Hindlimb muscle (tissue), 1 donor: ENCODE results near the gene IMP4. TPM values are rescaled to one million over a fixed set of nuclear protein-coding genes. Genes with fewer than 3 reads are reported as not detected.

ENCODE experiments used
- DNase-seq: peaks from one replicate; pipeline ENCODE4 v3.0.0-alpha.2; 2013
- polyA plus RNA-seq: library from polyadenylated mRNA; unstranded; fragments of 120-200 nt; gene quantifications from one replicate; pipeline ENCODE4 v1.2.1, GENCODE V29; 2013; ENCODE audit not compliant: insufficient read length

IMP4 gene
- polyA plus RNA-seq, 1 donor: 42.7 TPM

DNA sequence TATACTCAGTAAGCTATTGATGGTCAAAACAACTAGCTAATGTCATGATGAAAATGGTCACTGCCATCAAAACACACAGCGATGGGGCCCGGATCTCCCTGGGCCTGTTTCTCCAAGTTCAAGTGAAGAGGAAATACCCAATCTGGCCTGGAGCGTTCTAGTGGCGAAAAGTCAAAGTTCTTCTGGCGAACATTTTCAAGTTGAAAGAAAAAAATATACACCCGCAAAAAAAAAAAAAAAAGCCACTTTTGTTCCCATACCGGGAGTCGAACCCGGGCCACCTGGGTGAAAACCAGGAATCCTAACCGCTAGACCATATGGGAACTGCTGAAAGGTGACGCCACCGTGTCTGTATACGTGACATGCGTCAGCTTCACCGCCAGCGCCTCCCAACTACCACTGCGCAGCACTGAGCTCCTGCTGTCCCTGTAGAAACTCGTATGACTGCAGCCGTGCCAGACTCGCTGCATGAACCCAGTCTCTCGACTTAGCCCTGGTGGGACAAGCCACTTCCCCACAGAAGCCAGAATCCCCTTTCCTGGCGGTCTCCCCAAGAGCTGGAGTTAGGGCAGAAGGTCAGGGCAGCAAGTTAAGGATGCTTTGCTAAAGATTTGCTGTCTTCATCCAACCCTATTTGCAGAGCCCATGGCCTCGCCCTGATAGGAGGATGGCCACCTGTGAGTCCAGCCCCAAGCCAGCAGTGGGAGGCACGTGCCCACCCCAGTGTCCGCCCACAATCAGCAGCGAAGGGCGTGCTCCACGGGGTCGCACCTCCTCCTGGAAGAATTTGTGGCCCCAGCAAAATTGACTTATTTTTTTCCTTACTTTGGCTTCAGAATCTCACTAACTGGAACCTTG is 5.6 kb upstream of the IMP4 start:
- peak; percentile 84 for DNase-seq

DNA sequence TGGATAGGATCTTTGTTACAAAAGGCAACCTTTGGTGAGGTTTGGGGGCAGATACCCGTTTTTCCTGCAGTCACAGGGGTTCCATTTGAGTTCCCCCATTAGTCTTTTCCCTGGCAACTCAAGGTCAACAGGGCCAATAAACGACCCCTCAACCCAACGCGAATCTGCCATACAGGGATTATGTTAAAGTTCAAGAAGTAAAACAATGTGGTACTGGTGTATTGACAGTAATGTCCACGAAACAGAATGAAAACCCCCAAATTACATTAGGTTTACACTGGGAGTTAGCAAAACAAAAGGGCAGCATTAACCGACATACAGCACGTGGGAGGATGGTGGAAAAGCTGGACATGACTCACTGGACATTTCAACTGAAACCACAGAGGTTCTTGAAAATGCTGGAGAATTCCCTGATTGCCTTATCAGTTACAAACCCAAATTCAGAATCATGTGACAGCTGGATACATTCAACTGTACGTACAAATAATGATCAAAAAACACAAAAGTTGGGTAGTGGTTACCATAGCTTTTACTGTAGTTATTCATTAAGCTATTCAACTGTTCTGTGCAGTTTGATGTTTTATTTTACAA is 4.9 kb upstream of the IMP4 start:
- no peak for DNase-seq

DNA sequence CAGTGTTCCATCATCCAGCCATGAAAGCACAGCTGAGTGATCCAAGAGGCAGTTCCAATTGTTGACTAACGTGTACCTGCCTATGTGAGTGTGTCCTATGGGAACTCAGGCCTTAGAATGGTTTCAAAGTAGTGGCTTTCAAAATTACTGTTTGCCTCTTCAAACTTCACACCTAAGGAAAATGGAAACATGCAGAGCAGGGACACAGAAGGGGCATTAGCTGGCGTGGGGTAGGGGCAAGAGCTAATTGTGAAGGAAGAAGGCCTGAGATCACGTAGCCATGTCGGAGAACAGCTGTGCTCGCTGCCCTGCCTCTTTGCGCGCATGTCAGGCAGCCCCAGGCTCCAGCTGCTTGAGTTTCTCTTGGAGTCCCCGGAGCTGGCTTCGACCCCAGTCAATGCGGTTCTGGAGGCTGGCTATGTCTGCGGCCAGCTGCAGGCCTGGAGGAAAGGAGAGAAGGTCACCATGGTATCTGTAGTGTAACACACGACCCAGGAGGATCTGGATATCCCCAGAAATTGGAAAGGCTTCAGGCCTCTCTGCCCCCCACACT is 3.8 kb upstream of the IMP4 start:
- no peak for DNase-seq

DNA sequence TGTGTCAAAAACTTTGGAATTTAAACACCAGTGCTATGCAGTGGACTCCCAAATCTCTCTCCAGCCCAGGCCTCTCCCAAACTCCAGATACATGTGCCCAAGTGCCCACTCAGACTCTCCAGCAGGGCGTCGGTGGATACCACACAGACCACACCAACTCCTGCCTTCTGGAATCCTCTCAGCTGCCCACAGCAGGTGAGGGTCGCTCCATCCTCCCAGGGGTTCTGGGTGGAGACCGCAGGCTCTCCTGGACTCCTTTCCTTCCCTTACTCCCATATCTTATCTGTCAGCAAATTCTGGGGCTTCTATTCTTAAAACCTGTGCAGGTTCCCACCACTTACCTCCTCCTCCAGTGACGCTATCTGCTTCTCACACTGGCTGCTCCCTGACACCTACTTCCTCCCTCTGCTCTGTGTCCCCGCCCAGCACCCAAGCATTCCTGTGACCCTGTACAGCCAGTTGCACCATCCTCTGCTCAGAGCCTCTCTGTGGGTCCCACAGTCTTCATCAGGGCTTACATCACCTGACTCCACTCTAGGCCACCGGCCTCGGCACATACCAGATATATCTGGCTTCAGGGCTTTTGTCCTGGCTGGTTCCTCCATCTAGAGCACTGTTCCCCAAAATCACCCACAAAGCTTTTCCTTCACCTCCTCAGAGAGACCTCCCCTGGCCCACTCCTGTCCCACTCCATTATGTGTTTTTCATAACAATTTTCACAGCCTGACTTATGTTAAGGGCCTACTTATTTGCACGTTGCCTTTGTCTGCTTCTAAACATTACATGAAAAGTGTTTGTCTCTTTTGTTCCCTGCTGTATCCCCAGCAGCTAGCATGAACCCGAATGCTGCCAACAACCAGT is 2.6 kb upstream of the IMP4 start:
- no peak for DNase-seq

DNA sequence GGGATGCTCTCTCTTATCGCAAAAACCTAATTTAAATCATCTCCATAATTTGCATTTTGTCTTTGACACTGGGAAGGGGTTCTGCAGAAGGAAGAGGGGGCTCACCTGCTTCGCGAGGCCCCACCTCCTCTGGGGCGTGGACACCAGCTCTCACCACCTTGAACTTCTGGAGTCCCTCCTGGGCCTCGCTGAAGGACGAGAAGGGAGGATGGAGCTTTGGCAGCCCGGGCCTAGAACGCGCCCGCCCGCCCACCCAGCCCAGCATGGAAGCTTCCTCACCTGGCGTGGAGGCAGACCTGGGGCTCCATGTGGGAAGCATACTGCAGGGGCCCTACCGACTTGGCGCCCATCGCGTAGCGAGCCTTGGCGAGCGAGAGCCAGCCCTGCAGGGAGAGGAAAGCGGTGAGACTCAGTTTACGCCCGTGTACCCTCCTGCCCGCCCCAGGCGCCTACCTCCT is 1.1 kb upstream of the IMP4 start:
- DNase-seq: no peak

DNA sequence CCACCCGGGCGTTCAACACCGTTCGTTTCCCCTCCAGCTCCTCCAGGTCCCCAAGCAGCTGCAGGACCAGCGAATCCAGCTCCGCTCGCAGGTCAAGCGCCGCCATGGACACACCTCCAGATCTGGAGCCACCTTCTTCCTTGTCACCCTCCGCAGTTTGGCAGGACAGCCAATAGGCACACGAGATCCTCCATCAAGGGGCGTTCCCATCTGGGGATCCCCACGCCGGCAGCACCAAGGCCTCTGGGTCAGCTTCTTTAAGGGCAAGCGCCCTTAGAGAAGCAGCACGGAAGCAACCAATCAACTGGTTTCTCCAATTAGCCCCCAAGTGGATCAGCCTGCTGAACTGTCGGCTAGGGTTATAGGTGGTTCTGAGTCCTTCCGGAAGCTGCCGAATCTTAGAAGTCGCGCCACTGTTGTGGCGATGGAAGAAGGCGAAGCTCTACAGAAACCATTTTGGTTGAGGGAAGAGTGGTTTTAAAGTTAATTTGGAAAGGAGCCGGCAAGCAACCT is 621 bp upstream of the IMP4 start:
- DNase-seq: peak; percentile 93

DNA sequence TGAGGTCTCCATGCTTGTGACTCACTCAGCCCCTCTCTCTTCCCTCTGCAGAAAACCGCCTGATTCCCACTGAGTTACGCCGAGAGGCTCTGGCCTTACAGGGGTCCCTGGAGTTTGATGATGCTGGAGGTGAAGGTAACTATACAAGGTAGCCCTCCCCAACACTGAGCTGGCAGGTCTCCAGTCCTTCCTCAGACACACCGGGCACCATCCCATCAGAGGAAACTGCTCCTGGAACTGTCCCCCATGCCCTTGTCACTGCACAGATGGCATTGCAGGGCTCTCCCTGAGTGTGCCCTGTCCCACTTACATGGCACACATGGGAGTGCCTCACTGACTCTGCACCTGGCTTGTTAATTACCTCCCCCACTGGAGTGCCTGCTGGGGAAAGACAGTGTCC is 1.9 kb downstream of the IMP4 start:
- no peak for DNase-seq

DNA sequence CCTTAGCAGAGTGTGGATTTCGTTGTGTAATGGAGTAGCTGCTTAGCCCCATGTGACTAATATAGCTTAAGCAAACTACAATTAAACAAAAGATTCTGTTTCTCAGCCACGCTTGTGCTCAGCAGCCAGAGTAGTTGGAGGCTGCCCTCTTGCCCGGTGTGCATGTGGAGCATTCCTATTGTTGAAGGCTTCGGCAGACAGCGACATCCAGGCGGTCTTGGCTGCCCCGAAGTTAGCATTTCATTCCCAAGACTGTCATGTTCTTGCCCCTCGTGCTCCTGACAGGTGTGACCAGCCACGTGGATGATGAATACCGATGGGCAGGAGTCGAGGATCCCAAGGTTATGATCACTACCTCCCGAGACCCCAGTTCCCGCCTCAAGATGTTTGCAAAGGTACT is 2.4 kb downstream of the IMP4 start:
- DNase-seq: no peak

DNA sequence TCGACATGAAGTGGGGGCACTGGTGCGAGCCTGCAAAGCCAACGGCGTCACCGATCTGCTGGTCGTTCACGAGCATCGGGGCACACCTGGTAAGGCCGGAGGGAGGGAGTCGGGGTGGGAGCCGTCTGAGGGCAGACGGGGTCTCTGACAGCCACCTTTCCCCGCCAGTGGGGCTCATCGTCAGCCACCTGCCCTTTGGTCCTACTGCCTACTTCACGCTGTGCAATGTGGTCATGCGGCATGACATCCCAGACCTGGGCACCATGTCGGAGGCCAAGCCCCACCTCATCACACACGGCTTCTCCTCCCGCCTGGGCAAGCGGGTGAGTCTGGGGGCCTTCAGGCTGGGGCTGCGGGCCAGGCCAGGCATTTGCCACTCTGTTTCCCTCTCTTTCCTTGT is 2.9 kb downstream of the IMP4 start:
- no peak for DNase-seq

DNA sequence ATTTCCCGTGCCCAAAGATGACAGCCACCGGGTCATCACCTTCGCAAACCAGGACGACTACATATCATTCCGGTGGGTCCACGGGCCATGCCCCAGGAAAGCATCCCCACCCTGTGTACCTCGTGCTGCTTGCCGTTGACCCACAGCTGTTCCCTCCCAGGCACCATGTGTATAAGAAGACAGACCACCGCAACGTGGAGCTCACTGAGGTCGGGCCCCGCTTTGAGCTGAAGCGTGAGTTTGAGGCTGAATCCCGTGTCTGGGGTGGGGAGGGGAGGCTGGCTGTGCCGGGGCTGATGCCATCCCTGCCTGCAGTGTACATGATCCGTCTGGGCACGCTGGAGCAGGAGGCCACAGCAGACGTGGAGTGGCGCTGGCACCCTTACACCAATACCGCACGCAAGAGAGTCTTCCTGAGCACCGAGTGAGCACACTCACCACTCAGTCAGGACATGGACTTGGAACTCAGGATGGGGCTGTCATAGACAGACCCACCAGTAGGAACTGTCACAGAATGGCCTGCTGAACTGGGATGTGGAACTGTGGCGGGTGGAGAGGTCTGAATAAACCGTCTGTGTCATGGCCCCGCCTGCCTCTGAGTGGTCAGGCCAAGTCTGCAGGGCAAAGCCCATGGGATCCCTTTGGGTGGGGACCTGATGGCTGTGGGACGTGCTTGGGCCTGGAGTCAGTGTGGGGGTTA is 3.5 kb downstream of the IMP4 start:
- DNase-seq: no peak

DNA sequence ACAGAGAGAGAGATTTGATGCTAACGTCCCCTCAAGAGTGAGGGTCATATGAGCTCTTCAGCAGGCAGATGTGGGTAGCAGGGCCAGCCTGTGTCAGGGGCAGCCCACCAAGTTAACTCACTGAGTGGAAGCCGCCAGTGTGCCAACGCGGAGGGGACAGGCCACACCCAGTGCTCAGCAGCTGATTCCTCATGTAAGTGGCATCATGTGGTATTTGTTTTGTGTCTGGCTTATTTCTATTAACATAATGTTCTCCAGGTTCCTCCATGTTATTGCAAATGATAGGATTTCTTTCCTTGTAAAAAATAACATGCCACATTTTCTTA is 4.0 kb downstream of the IMP4 start:
- DNase-seq: no peak

DNA sequence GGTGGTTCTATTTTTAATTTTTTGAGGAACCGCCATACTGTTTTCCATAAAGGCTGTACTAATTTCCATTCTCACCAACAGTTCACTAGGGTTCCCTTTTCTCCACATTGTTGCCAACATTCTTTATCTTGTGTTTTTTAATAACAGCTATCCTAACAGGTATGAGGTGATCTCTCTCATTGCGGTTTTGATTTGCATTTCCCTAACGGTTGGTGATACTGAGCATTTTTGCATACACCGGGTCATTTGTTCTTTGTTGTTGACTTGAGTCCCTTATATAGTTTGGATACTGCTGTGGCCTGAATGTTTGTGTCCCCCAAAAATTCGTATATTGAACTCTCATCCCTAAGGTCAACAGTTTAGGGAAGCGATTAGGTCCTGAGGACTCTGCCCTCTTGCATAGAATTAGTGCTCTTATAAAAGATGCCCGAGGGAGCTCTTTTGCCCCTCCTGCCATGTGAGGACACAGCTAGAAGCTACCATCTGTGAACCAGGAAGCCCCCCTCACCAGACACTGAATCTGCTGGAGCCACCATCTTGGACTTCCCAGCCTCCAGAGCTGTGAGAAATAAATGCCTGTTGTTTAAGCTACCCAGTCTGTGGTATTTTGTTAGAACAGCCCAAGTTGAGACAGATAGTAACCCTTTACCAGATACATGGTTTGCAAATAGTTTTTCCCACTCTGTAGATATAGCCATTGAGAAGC is 4.7 kb downstream of the IMP4 start:
- DNase-seq: no peak

DNA sequence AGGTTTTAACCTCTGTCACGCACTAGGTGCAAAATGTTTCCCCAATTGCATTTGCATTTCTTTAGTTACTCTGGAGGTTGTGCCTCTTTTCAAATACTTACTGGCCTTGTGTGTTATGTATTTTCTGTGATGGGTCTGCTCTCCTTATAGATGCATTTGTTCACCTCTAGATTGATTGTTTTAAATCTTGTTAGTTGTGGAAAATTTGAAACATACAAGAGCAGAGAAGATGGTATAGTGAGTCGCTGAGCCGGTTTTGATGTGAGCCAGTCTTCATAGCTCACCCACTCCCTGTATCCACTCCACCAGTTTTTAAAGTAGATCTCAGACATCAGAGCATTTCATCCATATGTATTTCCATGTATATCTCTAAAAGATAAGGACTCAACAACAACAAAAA is 6.5 kb downstream of the IMP4 start:
- no peak for DNase-seq

DNA sequence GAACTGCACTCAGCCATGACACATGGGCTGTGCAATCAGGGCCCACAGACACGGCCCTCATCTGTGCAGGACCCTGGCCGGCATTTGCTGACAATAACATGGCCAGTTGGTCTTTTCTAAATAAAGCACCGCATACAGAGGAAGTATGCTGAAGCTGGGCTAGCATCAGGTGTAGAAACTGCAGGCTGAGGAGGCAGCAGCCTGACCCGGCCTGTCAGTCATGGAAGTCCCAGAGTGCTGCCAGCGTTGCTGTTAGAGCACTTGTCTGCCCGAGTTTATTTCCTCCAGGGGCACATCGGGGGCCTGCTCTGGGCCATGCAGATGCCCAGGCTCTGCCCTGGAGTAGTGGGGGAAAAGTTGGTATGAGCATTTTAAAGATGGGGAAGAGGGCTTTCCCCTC is 9.0 kb downstream of the IMP4 start:
- no peak for DNase-seq

DNA sequence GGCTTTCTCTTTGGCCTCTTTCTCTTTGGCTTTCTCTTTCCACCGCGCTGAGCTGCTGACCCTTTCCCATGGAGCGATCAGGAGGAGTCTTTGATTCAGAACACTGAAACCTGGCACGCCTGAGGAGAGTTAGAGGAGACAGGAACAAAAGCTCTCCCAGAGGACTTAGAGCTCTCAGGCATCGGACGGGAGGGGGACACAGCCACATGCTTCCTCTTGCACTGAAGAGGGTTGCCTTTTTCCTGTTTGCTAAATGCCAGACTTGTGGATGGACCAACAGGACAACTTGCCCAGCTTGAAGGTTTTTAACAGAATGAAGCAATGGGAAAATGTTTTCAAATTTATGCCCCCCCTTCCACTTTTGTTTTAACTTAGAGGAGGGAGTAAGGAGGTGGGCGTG is 9.5 kb downstream of the IMP4 start:
- no peak for DNase-seq

DNA sequence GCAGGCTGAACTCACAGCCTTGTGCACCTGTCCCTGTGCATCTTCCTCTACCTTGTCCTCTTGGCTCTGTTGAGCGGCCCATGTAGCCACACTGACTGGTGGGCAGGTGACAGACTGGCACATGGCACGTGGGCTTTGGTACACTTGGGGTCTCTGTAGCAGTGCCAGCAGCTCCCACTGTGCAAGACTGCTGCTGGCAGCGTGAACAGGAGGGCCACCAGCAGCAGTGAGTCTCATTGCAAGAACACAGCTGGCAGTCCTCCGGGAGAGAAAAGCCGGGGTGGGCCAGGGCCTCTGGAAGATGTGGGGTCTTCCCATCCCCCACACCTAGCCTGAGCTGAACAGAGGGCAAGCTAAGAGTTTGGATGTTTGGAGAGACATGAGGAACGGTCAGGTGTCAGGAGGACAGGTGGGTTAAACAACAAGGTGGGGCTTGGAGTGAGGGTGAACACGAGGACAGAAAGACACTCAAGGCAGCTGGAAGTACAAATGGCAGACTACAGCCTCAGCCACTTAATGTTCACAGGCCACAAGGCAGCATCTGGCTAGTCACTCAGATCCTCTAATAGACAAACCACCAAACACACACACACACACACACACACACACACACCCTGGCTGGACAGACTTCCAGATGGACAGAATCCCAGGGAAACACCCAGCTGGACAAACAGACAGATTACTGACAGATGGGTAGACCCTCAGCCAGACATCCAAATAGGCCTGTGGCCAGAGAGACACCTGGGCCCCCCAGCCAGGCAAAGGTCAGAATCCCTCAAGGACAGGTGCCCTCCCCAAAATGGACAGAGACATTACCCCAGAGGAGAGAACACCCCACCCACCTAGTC is 10.8 kb downstream of the IMP4 start:
- DNase-seq: no peak

DNA sequence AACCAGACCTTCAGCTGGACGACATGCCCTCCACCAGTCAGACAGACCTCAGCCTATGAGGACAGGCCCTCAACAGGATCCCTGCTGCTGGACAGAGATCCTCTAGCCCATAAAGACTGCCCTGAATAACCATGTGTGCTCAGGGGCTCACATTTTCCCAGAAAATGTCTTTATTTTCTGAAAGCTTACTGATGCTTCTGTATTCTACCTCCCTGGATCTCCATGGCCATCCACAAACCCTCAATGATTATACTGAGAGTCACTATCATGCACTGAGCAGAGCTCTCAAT is 11.4 kb downstream of the IMP4 start:
- no peak for DNase-seq

DNA sequence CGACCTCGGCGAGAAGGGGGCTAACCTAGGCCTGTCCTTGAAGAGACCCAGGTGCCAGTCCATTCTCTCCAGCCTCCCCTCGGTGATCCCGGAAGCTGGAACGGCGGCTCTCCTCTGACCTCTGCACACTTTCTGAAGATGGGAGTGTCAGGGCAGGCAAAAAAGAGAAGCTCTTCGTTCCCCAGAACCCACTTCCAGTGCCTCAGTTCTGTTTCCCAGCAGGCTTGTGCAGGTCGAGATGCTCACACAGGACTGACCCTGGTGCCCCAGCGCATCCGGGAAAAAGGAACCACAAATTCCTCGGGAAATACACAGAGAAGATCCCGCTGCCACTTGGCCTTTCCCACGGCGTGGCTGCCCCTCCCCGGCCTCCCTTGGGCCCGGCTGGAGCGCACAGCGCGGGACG is 12.5 kb downstream of the IMP4 start:
- DNase-seq: no peak

DNA sequence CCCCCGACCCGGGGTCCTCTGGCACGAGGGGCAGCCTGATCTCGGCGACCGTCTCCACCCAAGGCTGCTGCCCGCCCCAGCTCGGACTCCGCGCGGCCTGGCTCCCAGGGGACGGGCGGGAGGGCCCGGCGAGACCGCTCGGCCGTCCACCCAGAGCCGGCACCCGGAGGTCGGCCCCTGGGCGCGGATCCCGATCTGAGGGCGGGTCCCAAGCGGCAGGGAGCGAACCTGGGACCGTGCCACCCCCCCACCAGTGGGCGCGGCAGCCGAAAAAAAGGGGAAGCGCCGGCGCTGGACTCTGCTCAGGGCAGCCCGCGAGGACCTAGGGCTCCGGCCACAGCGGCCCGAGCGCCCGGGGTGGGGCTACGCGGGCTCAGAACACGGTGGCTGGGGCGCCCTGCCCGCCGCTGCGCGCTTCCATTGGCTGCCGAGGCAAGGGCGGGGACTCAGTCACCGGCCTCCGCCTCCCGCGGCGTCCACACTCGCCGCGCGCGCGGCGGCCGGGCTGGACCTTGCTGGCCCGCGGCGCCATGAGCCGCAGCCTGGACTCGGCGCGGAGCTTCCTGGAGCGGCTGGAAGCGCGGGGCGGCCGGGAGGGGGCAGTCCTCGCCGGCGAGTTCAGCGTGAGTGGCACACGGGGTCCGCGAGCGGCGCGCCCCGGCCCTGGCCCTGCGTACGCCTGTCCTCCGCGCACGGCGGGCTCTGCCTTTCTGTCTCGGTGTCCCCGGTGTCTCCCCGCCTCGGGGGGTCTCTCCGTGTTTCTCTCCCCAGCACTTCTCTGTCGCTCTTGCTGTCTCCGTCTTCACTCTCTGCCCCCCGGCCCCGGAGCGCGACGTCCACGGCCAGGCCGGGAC is 13.1 kb downstream of the IMP4 start, which contains the start of gene PTPN18:
PTPN18 (plus strand) TSS at position 479 of the 854 bp plus-strand sequence; CDS start at position 531, 52 bp downstream.
- peak; percentile 90 for DNase-seq

DNA sequence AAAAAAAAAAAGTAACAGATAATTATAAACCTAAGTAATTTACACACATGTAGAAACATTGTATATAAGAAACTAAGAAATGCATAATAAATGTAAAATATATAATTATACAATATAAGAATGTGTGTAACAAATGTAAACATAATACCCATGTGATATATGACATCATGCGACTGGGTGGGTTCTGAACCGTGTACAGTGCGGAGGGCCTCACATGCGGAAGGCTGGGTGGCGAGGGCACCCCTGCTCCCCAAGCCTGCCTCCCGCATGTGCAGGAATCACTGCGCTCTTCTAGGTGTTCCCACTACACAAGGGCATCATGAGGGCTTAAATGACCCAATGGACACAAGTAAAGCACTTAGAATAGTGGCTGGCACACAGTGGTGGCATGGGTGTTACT is 15.2 kb downstream of the IMP4 start:
- DNase-seq: no peak
